Common myeloid progenitor, CD34-positive (primary cell): Measurements from ENCODE around the gene IFNA14.
"Not testable (repeated sequence)": the region's sequence is repeated elsewhere in the genome, so short reads cannot be mapped to it uniquely, and the experiment has no call there.

Source experiments
- CTCF ChIA-PET: fragments of 350-600 bp; sonication (Branson Sonifier 250); formaldehyde crosslinking; loops from one replicate; lab custom pipeline; 2021; ENCODE audit warnings: antibody characterized with exemption; lab: Charles Lee
- POLR2A ChIA-PET: fragments of 350-600 bp; sonication (Branson Sonifier 250); formaldehyde crosslinking; loops from one replicate; lab custom pipeline; 2021; ENCODE audit warnings: antibody characterized with exemption; lab: Charles Lee
- DNase-seq, 3 donors: peaks; one replicate each; pipeline versions ENCODE4 v3.0.0 to v3.0.0-alpha.2; 2013
- H3K27ac ChIP-seq, 2 experiments: 1 replicate in 1 of 2; 2 replicates in 1 of 2; pipeline ENCODE4 v1.7.0; 2013; ENCODE audit warnings: inconsistent platforms in 2 of 2, low read length in 2 of 2, mild to moderate bottlenecking in 2 of 2, low read depth in 1 of 2, moderate library complexity in 1 of 2; ENCODE audit not compliant: severe bottlenecking in 2 of 2, insufficient read depth in 1 of 2, poor library complexity in 1 of 2
- H3K27me3 ChIP-seq, 5 experiments: replicated peaks in 2 of 5; 1 replicate in 3 of 5; 2 replicates in 2 of 5; pipeline versions ENCODE4 v1.6.1 to v1.7.0; 2013; ENCODE audit warnings: low read length in 4 of 5, mild to moderate bottlenecking in 2 of 5, moderate library complexity in 2 of 5, inconsistent platforms in 1 of 5; ENCODE audit not compliant: insufficient read depth in 5 of 5, control insufficient read depth in 4 of 5
- H3K36me3 ChIP-seq, 4 experiments: 1 replicate in 2 of 4; 2 replicates in 2 of 4; pipeline versions ENCODE4 v1.6.1 to v1.7.0; 2013; ENCODE audit warnings: low read length in 3 of 4, control low read depth in 1 of 4, mild to moderate bottlenecking in 1 of 4; ENCODE audit not compliant: control insufficient read depth in 4 of 4, insufficient read depth in 4 of 4
- H3K4me1 ChIP-seq, 4 experiments: 1 replicate in 3 of 4; 2 replicates in 1 of 4; pipeline versions ENCODE4 v1.6.1 to v1.7.1; 2013; ENCODE audit warnings: low read length in 3 of 4, mild to moderate bottlenecking in 3 of 4, control low read depth in 1 of 4, inconsistent platforms in 1 of 4, moderate library complexity in 1 of 4; ENCODE audit not compliant: control insufficient read depth in 4 of 4, insufficient read depth in 4 of 4; ENCODE audit errors: control extremely low read depth in 1 of 4
- H3K4me3 ChIP-seq, 7 experiments: 1 replicate in 4 of 7; 2 replicates in 3 of 7; pipeline versions ENCODE4 v1.5.1 to v1.7.0; 2013; ENCODE audit warnings: mild to moderate bottlenecking in 7 of 7, low read length in 6 of 7, moderate library complexity in 6 of 7, inconsistent platforms in 2 of 7, low read depth in 2 of 7, control low read depth in 1 of 7; ENCODE audit not compliant: insufficient read depth in 4 of 7, control insufficient read depth in 1 of 7; ENCODE audit errors: extremely low read depth in 1 of 7
- H3K9me3 ChIP-seq, 5 experiments: 1 replicate in 4 of 5; 2 replicates in 1 of 5; pipeline versions ENCODE4 v1.6.1 to v1.7.1; 2013; ENCODE audit warnings: low read length in 4 of 5, mild to moderate bottlenecking in 2 of 5, inconsistent platforms in 1 of 5, low read depth in 1 of 5, moderate library complexity in 1 of 5; ENCODE audit not compliant: control insufficient read depth in 4 of 5, insufficient read depth in 2 of 5; ENCODE audit errors: control extremely low read depth in 1 of 5
- WGBS: methylation state at CpG from one replicate; pipeline ENCODE4 v1.1.5; 2013; ENCODE audit not compliant: insufficient coverage; 5-methylcytosine and 5-hydroxymethylcytosine counted together

IFNA14 gene

GRCh38 chr9:21244836-21245235 is 5.0 kb upstream of the IFNA14 start:
- no peaks in the 10 kb centered on the region for H3K36me3 ChIP-seq
- H3K4me3 ChIP-seq, result no peak overlapping the region
- peak in 2 of 3 donors; percentile 57 to 58 for DNase-seq
- H3K27ac ChIP-seq, result no peak overlapping the region
- no peaks in the 10 kb centered on the region for H3K27me3 ChIP-seq
- H3K4me1 ChIP-seq, result peaks cover 4 to 14% (median 8%) of the 10 kb centered on the region in 4 experiments
- POLR2A ChIA-PET, result no interaction called here
- CTCF ChIA-PET, result interaction anchor here (1.1 to 1.9 kb wide), 4 partner anchors 9 to 211 kb away, joined by 3 to 4 read pairs (median 4); no protein-coding TSS in a partner anchor
- no peaks in the 10 kb centered on the region for H3K9me3 ChIP-seq
- whole genome bisulfite sequencing, result 0% methylated on average over 1 of the region's 2 CpGs

DNA sequence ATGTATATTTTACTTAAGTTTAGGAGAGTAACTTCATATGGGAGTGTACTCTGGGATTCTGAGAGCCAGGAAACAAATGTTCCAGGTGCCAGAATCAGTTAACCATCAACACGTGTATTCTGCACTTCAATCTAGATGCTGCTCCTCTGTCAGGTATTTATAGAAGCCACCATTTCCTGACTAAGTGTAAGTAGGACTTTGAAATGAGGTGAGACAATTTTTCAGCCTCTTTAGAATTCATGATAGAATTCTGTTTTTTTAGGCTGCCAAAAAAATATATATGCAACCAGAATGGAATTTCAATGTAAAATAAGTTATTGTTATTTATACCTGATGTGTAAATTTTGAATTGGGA is 3.5 kb downstream of the IFNA14 start:
- H3K27ac ChIP-seq, H3K36me3 ChIP-seq, H3K4me3 ChIP-seq, H3K9me3 ChIP-seq, POLR2A ChIA-PET, H3K27me3 ChIP-seq, DNase-seq, H3K4me1 ChIP-seq: not testable (repeated sequence)
- WGBS, result no CpG with 5 or more reads among the region's 1 CpG
- CTCF ChIA-PET, result interaction anchor here (0.7 to 3.7 kb wide), 33 partner anchors 9 to 568 kb away, joined by 3 to 24 read pairs (median 4); partner anchors contain the start of gene KLHL9

GRCh38 chr9:21235468-21236359 is 4.1 kb downstream of the IFNA14 start:
- POLR2A ChIA-PET, H3K4me1 ChIP-seq, H3K27me3 ChIP-seq, H3K36me3 ChIP-seq, H3K27ac ChIP-seq, H3K9me3 ChIP-seq: not testable (repeated sequence)
- 44% methylated on average over 4 of the region's 8 CpGs for WGBS
- peak overlapping the region in 4 of 7 experiments; percentile 13 to 58 (median 29) for H3K4me3 ChIP-seq
- CTCF ChIA-PET, result interaction anchor here (0.7 to 3.7 kb wide), 37 partner anchors 9 to 568 kb away, joined by 3 to 24 read pairs (median 4); partner anchors contain the start of gene KLHL9
- peak; percentile 72 to 84 (median 81) for DNase-seq

DNA sequence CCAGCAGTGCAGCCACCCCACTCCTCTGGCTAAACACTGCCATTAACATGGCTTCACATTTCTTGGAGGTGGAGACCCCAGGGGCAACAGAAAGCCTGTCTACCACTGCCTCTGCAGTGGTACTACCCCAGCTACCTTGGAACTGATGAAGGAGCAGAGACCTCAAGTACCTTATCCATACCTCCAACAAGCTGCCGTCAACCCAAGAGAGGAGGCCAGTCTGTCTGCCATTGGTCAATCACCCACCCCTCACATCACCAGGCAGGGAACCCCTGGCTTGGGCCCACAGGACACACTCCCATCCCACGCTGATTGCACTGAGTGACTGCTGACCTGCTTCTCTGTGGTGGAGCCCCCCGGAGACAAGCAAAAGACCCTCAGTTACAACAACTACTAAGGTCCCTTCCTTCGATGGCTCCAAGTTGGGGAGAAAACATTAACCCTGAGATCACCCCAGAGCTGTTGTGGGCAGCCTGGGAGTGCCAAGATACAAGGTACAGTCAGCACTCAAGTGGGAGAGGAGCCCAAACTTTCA is 5.6 kb downstream of the IFNA14 start:
- H3K27me3 ChIP-seq, result no peaks in the 10 kb centered on the region
- CTCF ChIA-PET, result interaction anchor here (0.9 to 3.7 kb wide), 9 partner anchors 19 to 228 kb away, joined by 3 to 24 read pairs (median 8); no protein-coding TSS in a partner anchor
- 100% methylated on average over 3 of the region's 4 CpGs for WGBS

GRCh38 chr9:21233258-21233657 is 6.5 kb downstream of the IFNA14 start:
- POLR2A ChIA-PET, result no interaction called here
- no peaks in the 10 kb centered on the region for H3K27me3 ChIP-seq
- H3K9me3 ChIP-seq, result no peaks in the 10 kb centered on the region
- H3K36me3 ChIP-seq, result no peaks in the 10 kb centered on the region
- peaks cover 0 to 3% (median 0%) of the 10 kb centered on the region in 4 experiments for H3K4me1 ChIP-seq
- WGBS, result 100% methylated on average over 2 of the region's 2 CpGs
- CTCF ChIA-PET, result interaction anchor here (1.6 to 3.4 kb wide), 5 partner anchors 15 to 222 kb away, joined by 3 to 18 read pairs (median 7); no protein-coding TSS in a partner anchor
- no peak for DNase-seq
- H3K4me3 ChIP-seq, result no peak overlapping the region
- no peak overlapping the region for H3K27ac ChIP-seq

More for the DNA sequence above, 5.6 kb downstream of the IFNA14 start:
- Histone ChIP-seq H3K36me3 (no peaks in the 10 kb centered on the region), H3K4me1 (peaks cover 0 to 3% (median 0%) of the 10 kb centered on the region in 4 experiments), H3K4me3 (no peak overlapping the region), H3K27ac (no peak overlapping the region), H3K9me3 (no peaks in the 10 kb centered on the region)
- POLR2A ChIA-PET, result no interaction called here
- no peak for DNase-seq

DNA sequence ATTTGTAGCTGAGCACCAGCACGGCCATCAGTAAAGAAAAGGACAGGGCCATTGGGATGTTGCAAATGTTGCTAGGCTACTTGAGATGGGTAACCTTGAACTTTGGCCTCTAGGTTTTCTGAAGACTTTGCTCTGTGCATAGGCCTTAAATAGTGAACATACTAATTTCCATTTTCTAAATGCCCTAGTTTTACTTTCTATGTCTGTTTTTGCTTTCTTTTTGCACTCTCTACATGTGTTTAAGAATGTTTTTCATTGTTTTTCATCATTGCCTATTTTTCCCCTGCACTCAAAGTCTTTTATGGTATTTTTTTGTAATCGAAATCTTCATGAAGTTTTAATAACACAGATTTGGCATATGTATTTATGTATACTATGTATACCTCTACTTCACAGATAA is 11.7 kb downstream of the IFNA14 start, which contains the start of gene IFNA17:
TSS of gene IFNA17 (minus strand) at position 101 of the 400 bp plus-strand sequence. CDS start at position 52, 49 bp downstream.
- Histone ChIP-seq H3K4me1 (no peaks in the 10 kb centered on the region), H3K36me3 (no peaks in the 10 kb centered on the region), H3K9me3 (peaks cover 0 to 2% (median 0%) of the 10 kb centered on the region in 5 experiments), H3K27me3 (no peaks in the 10 kb centered on the region), H3K27ac (no peak within 1 kb of the TSS), H3K4me3 (no peak within 1 kb of the TSS)
- CTCF ChIA-PET, result no interaction called here
- POLR2A ChIA-PET, result no interaction called here
- DNase-seq, result no peak
- no CpG with 5 or more reads among the region's 2 CpGs for WGBS

DNA sequence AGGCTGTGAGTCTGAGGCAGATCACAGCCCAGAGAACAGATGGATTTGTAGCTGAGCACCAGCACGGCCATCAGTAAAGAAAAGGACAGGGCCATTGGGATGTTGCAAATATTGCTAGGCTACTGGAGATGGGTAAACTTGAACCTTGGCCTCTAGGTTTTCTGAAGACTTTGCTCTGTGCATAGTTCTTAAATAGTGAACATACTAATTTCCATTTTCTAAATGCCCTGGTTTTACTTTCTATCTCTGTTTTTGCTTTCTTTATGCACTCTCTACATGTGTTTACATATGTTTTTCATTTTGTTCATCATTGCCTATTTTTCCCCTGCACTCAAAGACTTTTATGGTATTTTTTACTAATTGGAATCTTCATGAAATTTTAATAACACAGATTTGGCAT is 22.6 kb downstream of the IFNA14 start, which contains the start of gene IFNA16:
TSS of gene IFNA16 (minus strand) at position 101 of the 400 bp plus-strand sequence. CDS start at position 95, 6 bp downstream.
- H3K36me3 ChIP-seq, H3K27ac ChIP-seq, DNase-seq, H3K9me3 ChIP-seq, H3K4me1 ChIP-seq, POLR2A ChIA-PET, CTCF ChIA-PET, H3K27me3 ChIP-seq, H3K4me3 ChIP-seq: not testable (repeated sequence)
- WGBS, result no CpG with 5 or more reads among the region's 1 CpG
